HCT116 (cell line): Measurements from ENCODE around the gene KRT36. TPM values are rescaled to one million over a fixed set of nuclear protein-coding genes. Genes with fewer than 3 reads are reported as not detected.
A peak's percentile ranks its signal among the peaks of the same experiment; 100 is the strongest.

ENCODE experiments used
- ATAC-seq: fragments of 200-7000 bp; cut with Tn5 transposase; 2 replicates; pipeline ENCODE4 v1.9.1; 2020; ENCODE audit warnings: mild to moderate bottlenecking, moderate library complexity
- BruUV-seq: library from RNA; stranded (reverse); fragments of 400-500 nt; replicated peaks from 2 replicates; lab custom pipeline; 2021; lab: Mats Ljungman, UMichigan
- CTCF ChIA-PET: fragments of 300-600 bp; sonication (Branson Sonifier 250); formaldehyde crosslinking; loops from one replicate; lab custom pipeline; 2021; ENCODE audit warnings: antibody characterized with exemption; lab: Charles Lee
- POLR2A ChIA-PET: fragments of 300-600, 350-600 bp; sonication (Branson Sonifier 250); formaldehyde crosslinking; loops from one replicate; lab custom pipeline; 2021; ENCODE audit warnings: antibody characterized with exemption; lab: Charles Lee
- RAD21 ChIA-PET, 2 experiments: fragments of 300-600 bp; sonication (Branson Sonifier 250); formaldehyde crosslinking; loops; one replicate each; lab custom pipeline; 2023; ENCODE audit warnings: low total read pairs in 2 of 2; ENCODE audit not compliant: uncharacterized antibody in 2 of 2, unreplicated experiment in 2 of 2, low non-redundant PET in 1 of 2; lab: Charles Lee
- DNase-seq: peaks from one replicate; pipeline ENCODE4 v3.0.0-alpha.2; 2010; ENCODE audit warnings: low read depth, low spot score
- H2AFZ ChIP-seq: fragments of 200-600 bp; shearing (Covaris generic), sonication (generic); 2 replicates; pipeline ENCODE4 v1.6.1; 2017; ENCODE audit warnings: low read depth, mixed run types, mixed read lengths, antibody characterized with exemption, low read length; ENCODE audit not compliant: poor library complexity, severe bottlenecking
- H3K27ac ChIP-seq: 2 replicates; pipeline ENCODE4 v1.5.1; 2012; ENCODE audit warnings: low read depth, low read length
- H3K27me3 ChIP-seq: fragments of 200-600 bp; sonication (generic); 2 replicates; pipeline ENCODE4 v1.6.1; 2016; ENCODE audit warnings: mixed run types, low read length, mixed read lengths; ENCODE audit not compliant: insufficient read depth
- H3K36me3 ChIP-seq, 2 experiments: fragments of 200-500 bp in 1 of 2; fragments of 200-600 bp in 1 of 2; sonication (Bioruptor generic) in 1 of 2; sonication (generic) in 1 of 2; 2 replicates each; pipeline versions ENCODE4 v1.5.1 to v1.6.1; 2014 to 2016; ENCODE audit warnings: low read length in 2 of 2, inconsistent platforms in 1 of 2, mixed read lengths in 1 of 2, mixed run types in 1 of 2; ENCODE audit not compliant: insufficient read depth in 2 of 2, control insufficient read depth in 1 of 2
- H3K4me1 ChIP-seq, 2 experiments: fragments of 200-600 bp in 1 of 2; sonication (generic) in 1 of 2; 2 replicates each; pipeline versions ENCODE4 v1.5.1 to v1.6.1; 2012 to 2017; ENCODE audit warnings: low read length in 2 of 2, inconsistent platforms in 1 of 2, mild to moderate bottlenecking in 1 of 2, mixed read lengths in 1 of 2, mixed run types in 1 of 2, moderate library complexity in 1 of 2; ENCODE audit not compliant: insufficient read depth in 2 of 2, control insufficient read depth in 1 of 2
- H3K4me2 ChIP-seq: fragments of 200-600 bp; sonication (generic); 2 replicates; pipeline ENCODE4 v1.6.1; 2017; ENCODE audit warnings: mixed run types, low read length, mixed read lengths
- H3K4me3 ChIP-seq, 2 experiments: fragments of 200-600 bp in 1 of 2; sonication (generic) in 1 of 2; replicated peaks in 1 of 2; 2 replicates each; pipeline ENCODE4 v1.5.1; 2011 to 2016; ENCODE audit warnings: low read length in 2 of 2, control low read depth in 1 of 2, low read depth in 1 of 2, mild to moderate bottlenecking in 1 of 2, mixed read lengths in 1 of 2, mixed run types in 1 of 2
- H3K79me2 ChIP-seq: fragments of 200-600 bp; sonication (generic); 2 replicates; pipeline ENCODE4 v1.6.1; 2017; ENCODE audit warnings: mild to moderate bottlenecking, mixed run types, low read length, moderate library complexity, mixed read lengths; ENCODE audit not compliant: insufficient read depth
- H3K9ac ChIP-seq: fragments of 200-600 bp; sonication (generic); 2 replicates; pipeline ENCODE4 v1.6.1; 2016; ENCODE audit warnings: low read length, mixed read lengths
- H3K9me2 ChIP-seq: fragments of 200-600 bp; sonication (generic), shearing (Covaris generic); 2 replicates; pipeline ENCODE4 v1.6.1; 2017; ENCODE audit warnings: mixed run types, mild to moderate bottlenecking, moderate library complexity; ENCODE audit not compliant: insufficient read depth
- H3K9me3 ChIP-seq, 2 experiments: fragments of 200-500 bp in 1 of 2; fragments of 200-600 bp in 1 of 2; sonication (Bioruptor generic) in 1 of 2; sonication (generic) in 1 of 2; 2 replicates each; pipeline ENCODE4 v1.6.1; 2014 to 2017; ENCODE audit warnings: low read length in 2 of 2, mixed read lengths in 2 of 2, inconsistent platforms in 1 of 2, low read depth in 1 of 2, mild to moderate bottlenecking in 1 of 2, mixed run types in 1 of 2, moderate library complexity in 1 of 2; ENCODE audit not compliant: control insufficient read depth in 1 of 2, insufficient read depth in 1 of 2
- H4K20me1 ChIP-seq: fragments of 200-600 bp; sonication (generic), shearing (Covaris generic); 2 replicates; pipeline ENCODE4 v1.6.1; 2017; ENCODE audit warnings: mixed run types, mild to moderate bottlenecking, moderate library complexity; ENCODE audit not compliant: insufficient read depth
- ATF3 ChIP-seq: IDR thresholded peaks from 2 replicates; pipeline ENCODE4 v1.6.1; 2012
- ELF1 ChIP-seq: IDR thresholded peaks from 2 replicates; pipeline ENCODE4 v1.6.1; 2012; ENCODE audit warnings: low read depth, borderline replicate concordance
- EZH2 ChIP-seq: fragments of 200-600 bp; sonication (generic); IDR thresholded peaks from 2 replicates; pipeline ENCODE4 v1.6.1; 2017; ENCODE audit warnings: antibody characterized with exemption, mixed run types
- FOSL1 ChIP-seq: IDR thresholded peaks from 2 replicates; pipeline ENCODE4 v1.6.1; 2012; ENCODE audit warnings: low read depth
- JUND ChIP-seq: IDR thresholded peaks from 2 replicates; pipeline ENCODE4 v1.6.1; 2012
- POLR2A ChIP-seq: IDR thresholded peaks from 2 replicates; pipeline ENCODE4 v1.7.0; 2011; ENCODE audit warnings: borderline replicate concordance; ENCODE audit not compliant: insufficient read depth, insufficient read length; ENCODE audit errors: extremely low read depth
- POLR2AphosphoS5 ChIP-seq: IDR thresholded peaks from 2 replicates; pipeline ENCODE4 v1.6.1; 2011; ENCODE audit warnings: mild to moderate bottlenecking, low read depth, low read length, moderate library complexity
- REST ChIP-seq: IDR thresholded peaks from 2 replicates; pipeline ENCODE4 v1.6.1; 2012; ENCODE audit warnings: low read depth
- SP1 ChIP-seq: IDR thresholded peaks from 2 replicates; pipeline ENCODE4 v1.6.1; 2012; ENCODE audit warnings: low read depth
- SRF ChIP-seq: IDR thresholded peaks from 2 replicates; pipeline ENCODE4 v1.6.1; 2012; ENCODE audit warnings: low read depth
- TCF7L2 ChIP-seq: IDR thresholded peaks from 2 replicates; pipeline ENCODE4 v1.7.0; 2011; ENCODE audit warnings: borderline replicate concordance, inconsistent platforms; ENCODE audit not compliant: insufficient read depth, insufficient read length; ENCODE audit errors: extremely low read depth
- YY1 ChIP-seq: IDR thresholded peaks from 2 replicates; pipeline ENCODE4 v1.6.1; 2011; ENCODE audit warnings: low read length, low read depth, moderate library complexity, mild to moderate bottlenecking; ENCODE audit not compliant: insufficient replicate concordance; ENCODE audit errors: extremely low read depth
- intact Hi-C: fragments of 100-400 bp; cut with micrococcal nuclease; formaldehyde crosslinking; loops from 2 replicates; pipeline ENCODE4 v1.10.0; 2022
- total RNA-seq: library from RNA; stranded (reverse); gene quantifications from one replicate; pipeline ENCODE4 v1.2.1, GENCODE V29; 2021; ENCODE audit not compliant: unreplicated experiment

Gene KRT36
- total RNA-seq, 1 experiment from 2014 or later, result not detected

- Histone ChIP-seq H3K4me2 (peak overlapping the region; percentile 22; the same call in 1 of the 2 replicates), H3K79me2 (no peaks in the 10 kb centered on the region), H3K27ac (no peak overlapping the region), H3K9ac (peak overlapping the region; percentile 1; the same call in 1 of the 2 replicates), H3K9me3 (no peaks in the 10 kb centered on the region), H3K4me3 (no peak overlapping the region), H2AFZ (no peak overlapping the region), H3K27me3 (no peaks in the 10 kb centered on the region), H3K4me1 (peaks cover 13 to 55% of the 10 kb centered on the region in 2 experiments), H4K20me1 (no peaks in the 10 kb centered on the region), H3K9me2 (no peaks in the 10 kb centered on the region), H3K36me3 (0 out of 4 replicates have a peak, but pooled peaks cover 0 to 4% of the 10 kb centered on the region in 2 experiments)
- ChIA-PET RAD21 (interaction anchor here in 1 of 2 experiments (1.1 kb wide), 1 partner anchor 38 kb away, joined by 3 read pairs; no protein-coding TSS in a partner anchor), CTCF (interaction anchor here (3.9 kb wide), 1 partner anchor 38 kb away, joined by 10 read pairs; no protein-coding TSS in a partner anchor), POLR2A (interaction anchor here (1.2 to 2.1 kb wide), 3 partner anchors 10 to 17 kb away, joined by 3 to 7 read pairs (median 4); partner anchors contain the start of gene KRT19)
- DNase-seq (no peak), ATAC-seq (peak; percentile 75)
- BruUV-seq, result no TSS peak
- intact Hi-C loops, result no loop called here
- TF ChIP-seq ELF1 (no peak), POLR2AphosphoS5 (peak; percentile 23; the same call in 1 of the 2 replicates)
Observed at GRCh38 chr17:41511116-41511515, 21.4 kb upstream of the KRT36 start.

- Histone ChIP-seq H3K27ac (no peak overlapping the region), H3K4me3 (no peak overlapping the region), H3K9me3 (no peaks in the 10 kb centered on the region), H3K79me2 (no peaks in the 10 kb centered on the region), H3K4me2 (peak overlapping the region; percentile 22), H3K27me3 (no peaks in the 10 kb centered on the region), H3K9ac (0 out of 2 replicates have a peak overlapping the region, but pooled peaks have one; percentile 1), H3K9me2 (no peaks in the 10 kb centered on the region), H3K36me3 (no peaks in the 10 kb centered on the region), H4K20me1 (no peaks in the 10 kb centered on the region), H3K4me1 (peaks cover 13 to 62% of the 10 kb centered on the region in 2 experiments), H2AFZ (no peak overlapping the region)
- ChIA-PET POLR2A (interaction anchor here (0.7 to 2.1 kb wide), 3 partner anchors 8 to 18 kb away, joined by 3 to 7 read pairs (median 3); partner anchors contain the start of genes KRT15 and KRT19), CTCF (interaction anchor here (3.9 kb wide), 1 partner anchor 38 kb away, joined by 10 read pairs; no protein-coding TSS in a partner anchor), RAD21 (no interaction called here)
- intact Hi-C loops, result no loop called here
- no TSS peak for BruUV-seq
- ATAC-seq (0 out of 2 replicates have a peak, but pooled peaks have one; percentile 25), DNase-seq (no peak)
- TF ChIP-seq EZH2 (no peak), TCF7L2 (no peak), POLR2A (no peak), REST (no peak), YY1 (no peak), ATF3 (no peak), POLR2AphosphoS5 (no peak), JUND (no peak), SRF (no peak), FOSL1 (no peak), SP1 (no peak)
Observed at GRCh38 chr17:41510251-41511065, 20.7 kb upstream of the KRT36 start.
